ENCODE results near the gene CNTF. TPM values are rescaled to one million over a fixed set of nuclear protein-coding genes. Genes with fewer than 3 reads are reported as not detected.

CNTF gene
- total and polyA plus RNA-seq, 2 of the 4 experiments (the other 2 are of a cell fraction): 1.2 to 2.3 TPM

GRCh38 chr11:58674609-58675008, 52.1 kb downstream of the CNTF start:
- dilution Hi-C loops (cut with HindIII; ENCODE audit: low sequenced_read_pairs, unreplicated experiment): no loop called here
- in situ Hi-C loops (cut with MboI; ENCODE audit: low sequenced_read_pairs): loop anchor here (5.0 kb wide), 1 partner anchor 102 kb away; no protein-coding TSS in a partner anchor
- Histone ChIP-seq H3K9me3 (ENCODE audit: control insufficient read depth, insufficient read depth, low read length) (no peaks in the 10 kb centered on the region), H3K79me1 (ENCODE audit: low read depth in 1 of 2, low read length in 2 of 2) (no peaks in the 10 kb centered on the region), H4K91ac (ENCODE audit: insufficient read depth, low read depth, low read length) (no peak overlapping the region), H3K4me3 (ENCODE audit: insufficient read depth, low read depth, low read length) (no peak overlapping the region), H3K18ac (ENCODE audit: low read depth, low read length) (no peak overlapping the region), H3K27me3 (ENCODE audit: control insufficient read depth, insufficient read depth, low read length) (peaks cover 2% of the 10 kb centered on the region), H2AK5ac (ENCODE audit: low read depth, low read length) (no peak overlapping the region), H3K4me1 (ENCODE audit: control insufficient read depth, insufficient read depth, low read length) (no peaks in the 10 kb centered on the region), H4K20me1 (ENCODE audit: insufficient read depth, low read length) (no peaks in the 10 kb centered on the region), H3K36me3 (ENCODE audit: control insufficient read depth, insufficient read depth, low read length) (no peaks in the 10 kb centered on the region), H2AK9ac (replicated peaks; ENCODE audit: low read depth, low read length, poor library complexity) (no peak overlapping the region), H4K5ac (ENCODE audit: low read depth, low read length) (no peak overlapping the region), H3K9ac (ENCODE audit: low read depth, low read length) (no peak overlapping the region), H2BK5ac (ENCODE audit: low read depth, low read length, poor library complexity, severe bottlenecking) (no peak overlapping the region), H2BK120ac (ENCODE audit: low read depth, low read length) (no peak overlapping the region), H3K23ac (ENCODE audit: low read depth, low read length) (no peak overlapping the region), H3K4ac (ENCODE audit: low read depth, low read length) (no peak overlapping the region), H3K14ac (replicated peaks; ENCODE audit: low read depth, low read length) (no peak overlapping the region), H3K27ac (ENCODE audit: insufficient read depth, low read length) (no peak overlapping the region), H3K9me1 (ENCODE audit: insufficient read depth, low read length) (no peaks in the 10 kb centered on the region), H2BK15ac (ENCODE audit: low read depth, low read length) (no peak overlapping the region), H4K8ac (ENCODE audit: low read depth in 2 of 2, low read length in 2 of 2) (no peak overlapping the region), H2AFZ (replicated peaks; ENCODE audit: low read length, poor library complexity) (peak overlapping the region; percentile 32), H3K4me2 (ENCODE audit: low read depth, low read length) (no peak overlapping the region), H3K56ac (ENCODE audit: extremely low read depth, insufficient read depth, low read length) (no peak overlapping the region), H2BK20ac (ENCODE audit: low read depth, low read length) (no peak overlapping the region)
- no peak for TF ChIP-seq FOS (IDR thresholded peaks at IDR 0.05; ENCODE audit: low read depth, low read length)
- TF ChIP-seq BHLHE40 (IDR thresholded peaks at IDR 0.05; ENCODE audit: low read depth, low read length): no peak
- TF ChIP-seq USF2 (IDR thresholded peaks at IDR 0.05; ENCODE audit: low read depth, low read length): no peak
- POLR2A ChIA-PET (ENCODE audit: unreplicated experiment): no interaction called here
- ATAC-seq (ENCODE audit: low read depth) (no peak), DNase-seq (no peak)
- CTCF ChIA-PET: no interaction called here
- WGBS, 2 experiments (ENCODE audit: extremely low coverage in 2 of 2, insufficient read length in 1 of 2): 89% methylated on average over 5 of the region's 12 CpGs; no CpG with 5 or more reads in 1 of the 2 experiments
- intact Hi-C loops (cut with micrococcal nuclease): loop anchor here (1.0 to 5.0 kb wide), 3 partner anchors 97 to 483 kb away; no protein-coding TSS in a partner anchor
- BruUV-seq (replicated peaks): no TSS peak

Other genes with a start within 250 kb of the CNTF start
- gene OR5B3, start 215.8 kb upstream of the CNTF start, total RNA-seq (2012; rRNA removed): not detected in 2 replicates
- not detected in 2 replicates for gene OR5B3, start 215.8 kb upstream of the CNTF start, polyA plus RNA-seq (2012; rRNA removed)
- gene OR5B2, start 194.5 kb upstream of the CNTF start, total RNA-seq (2012; rRNA removed): under 0.01 TPM in 1 of 2 replicates, not detected in the other
- gene OR5B2, start 194.5 kb upstream of the CNTF start, polyA plus RNA-seq (2012; rRNA removed): not detected in 2 replicates
- not detected in 2 replicates for gene OR5B12, start 180.4 kb upstream of the CNTF start, total RNA-seq (2012; rRNA removed)
- not detected in 2 replicates for gene OR5B12, start 180.4 kb upstream of the CNTF start, polyA plus RNA-seq (2012; rRNA removed)
- not detected in 2 replicates for gene OR5B21, start 114.6 kb upstream of the CNTF start, total RNA-seq (2012; rRNA removed)
- not detected in 2 replicates for gene OR5B21, start 114.6 kb upstream of the CNTF start, polyA plus RNA-seq (2012; rRNA removed)
- gene LPXN, start 46.8 kb upstream of the CNTF start, total RNA-seq (2012; rRNA removed): 11.9 and 13.4 TPM in 2 replicates
- gene LPXN, start 46.8 kb upstream of the CNTF start, polyA plus RNA-seq (2012; rRNA removed): 15.2 and 15.7 TPM in 2 replicates
- 25.3 and 43.0 TPM in 2 replicates for gene ZFP91, start 43.6 kb upstream of the CNTF start, total RNA-seq (2012; rRNA removed)
- gene ZFP91, start 43.6 kb upstream of the CNTF start, polyA plus RNA-seq (2012; rRNA removed): 18.1 and 20.7 TPM in 2 replicates
- not detected in 2 replicates for gene GLYAT, start 109.3 kb downstream of the CNTF start, total RNA-seq (2012; rRNA removed)
- gene GLYAT, start 109.3 kb downstream of the CNTF start, polyA plus RNA-seq (2012; rRNA removed): not detected in 2 replicates
- 0.36 and 0.56 TPM in 2 replicates for gene GLYATL2, start 222.0 kb downstream of the CNTF start, total RNA-seq (2012; rRNA removed)
- gene GLYATL2, start 222.0 kb downstream of the CNTF start, polyA plus RNA-seq (2012; rRNA removed): 0.33 and 0.77 TPM in 2 replicates